ENCODE data around the gene LMTK2. TPM values are rescaled to one million over a fixed set of nuclear protein-coding genes. Genes with fewer than 3 reads are reported as not detected.

Gene LMTK2
- total RNA-seq, 2 experiments from 2014 or later, result 30.3 to 31.7 TPM

GRCh38 chr7:98178762-98179490, 72.3 kb downstream of the LMTK2 start:
- Histone ChIP-seq H3K27me3 (ENCODE audit: control insufficient read depth in 1 of 2, insufficient read depth in 2 of 2, low read length in 2 of 2) (no peaks in the 10 kb centered on the region), H3K27ac (ENCODE audit: low read depth in 1 of 2, low read length in 2 of 2) (no peak overlapping the region), H3K4me1 (ENCODE audit: insufficient read depth, low read length) (no peaks in the 10 kb centered on the region), H3K9me3 (ENCODE audit: control insufficient read depth in 1 of 2, insufficient read depth in 1 of 2, low read length in 2 of 2) (no peaks in the 10 kb centered on the region), H3K36me3 (ENCODE audit: insufficient read depth, low read length) (peaks cover 30% of the 10 kb centered on the region), H3K4me3 (ENCODE audit: low read length) (no peak overlapping the region)
- Mint-ChIP-seq H3K9me3 (no peaks in the 10 kb centered on the region), H3K36me3 (ENCODE audit: low read depth) (peaks cover 61% of the 10 kb centered on the region), H3K27ac (no peak overlapping the region), H3K27me3 (no peaks in the 10 kb centered on the region), H3K4me1 (ENCODE audit: low read depth) (no peaks in the 10 kb centered on the region), H3K4me3 (no peak overlapping the region)
- no peak for TF ChIP-seq CTCF (IDR thresholded peaks at IDR 0.05)
- CTCF ChIA-PET, result interaction anchor here (1.2 to 1.5 kb wide), 2 partner anchors 10 to 13 kb away, joined by 4 read pairs; no protein-coding TSS in a partner anchor
- ATAC-seq (ENCODE audit: poor library complexity), result no peak
- intact Hi-C loops (cut with DNase I, micrococcal nuclease), result no loop called here
- POLR2A ChIA-PET, result no interaction called here
- DNase-seq, result no peak

GRCh38 chr7:98180751-98181150, 74.1 kb downstream of the LMTK2 start:
- Mint-ChIP-seq H3K27ac (no peak overlapping the region), H3K4me3 (no peak overlapping the region), H3K27me3 (no peaks in the 10 kb centered on the region), H3K4me1 (ENCODE audit: low read depth) (no peaks in the 10 kb centered on the region), H3K36me3 (ENCODE audit: low read depth) (peaks cover 61% of the 10 kb centered on the region), H3K9me3 (no peaks in the 10 kb centered on the region)
- Histone ChIP-seq H3K4me1 (ENCODE audit: insufficient read depth, low read length) (no peaks in the 10 kb centered on the region), H3K36me3 (ENCODE audit: insufficient read depth, low read length) (peaks cover 16% of the 10 kb centered on the region), H3K27me3 (ENCODE audit: control insufficient read depth in 1 of 2, insufficient read depth in 2 of 2, low read length in 2 of 2) (no peaks in the 10 kb centered on the region), H3K27ac (ENCODE audit: low read depth in 1 of 2, low read length in 2 of 2) (no peak overlapping the region), H3K9me3 (ENCODE audit: control insufficient read depth in 1 of 2, insufficient read depth in 1 of 2, low read length in 2 of 2) (no peaks in the 10 kb centered on the region), H3K4me3 (ENCODE audit: low read length) (no peak overlapping the region)
- DNase-seq (no peak), ATAC-seq (ENCODE audit: poor library complexity) (no peak)
- ChIA-PET POLR2A (no interaction called here), CTCF (interaction anchor here (1.1 kb wide), 1 partner anchor 12 kb away, joined by 4 read pairs; no protein-coding TSS in a partner anchor)
- no peak for TF ChIP-seq CTCF (IDR thresholded peaks at IDR 0.05)
- intact Hi-C loops (cut with DNase I, micrococcal nuclease), result no loop called here

GRCh38 chr7:98185101-98185500, 78.4 kb downstream of the LMTK2 start:
- no peak overlapping the region for H3K27ac ChIP-seq (ENCODE audit: low read depth in 1 of 2, low read length in 2 of 2)
- H3K9me3 Mint-ChIP-seq, result no peaks in the 10 kb centered on the region
- H3K4me3 ChIP-seq (ENCODE audit: low read length), result no peak overlapping the region
- H3K4me1 Mint-ChIP-seq (ENCODE audit: low read depth), result no peaks in the 10 kb centered on the region
- no peaks in the 10 kb centered on the region for H3K4me1 ChIP-seq (ENCODE audit: insufficient read depth, low read length)
- no peak overlapping the region for H3K27ac Mint-ChIP-seq
- intact Hi-C loops (cut with DNase I, micrococcal nuclease), result no loop called here
- ChIA-PET CTCF (interaction anchor here (0.7 to 2.0 kb wide), 3 partner anchors 10 to 18 kb away, joined by 3 to 4 read pairs (median 3); no protein-coding TSS in a partner anchor), POLR2A (no interaction called here)
- H3K27me3 Mint-ChIP-seq, result no peaks in the 10 kb centered on the region
- ATAC-seq (ENCODE audit: poor library complexity) (no peak), DNase-seq (no peak)
- H3K36me3 ChIP-seq (ENCODE audit: insufficient read depth, low read length), result peaks cover 20% of the 10 kb centered on the region
- peaks cover 75% of the 10 kb centered on the region for H3K36me3 Mint-ChIP-seq (ENCODE audit: low read depth)
- no peaks in the 10 kb centered on the region for H3K9me3 ChIP-seq (ENCODE audit: control insufficient read depth in 1 of 2, insufficient read depth in 1 of 2, low read length in 2 of 2)
- H3K27me3 ChIP-seq (ENCODE audit: control insufficient read depth in 1 of 2, insufficient read depth in 2 of 2, low read length in 2 of 2), result no peaks in the 10 kb centered on the region
- H3K4me3 Mint-ChIP-seq, result no peak overlapping the region
- no peak for TF ChIP-seq CTCF (IDR thresholded peaks at IDR 0.05)

All from CD4-positive, alpha-beta T cell (primary cell).